RWPE2 (cell line): ENCODE measurements around the gene AKAP11.

Experiments used
- ATAC-seq: fragments of 200-7000 bp; cut with Tn5 transposase; 3 replicates; pipeline ENCODE4 v1.9.1; 2021; ENCODE audit warnings: low read depth
- DNase-seq: peaks from one replicate; pipeline ENCODE4 v3.0.0-alpha.2; 2020; ENCODE audit warnings: low spot score
- H3K27ac ChIP-seq: fragments of 450-650 bp; 2 replicates; pipeline ENCODE4 v1.5.1; 2017; ENCODE audit warnings: mild to moderate bottlenecking; ENCODE audit not compliant: poor library complexity, severe bottlenecking
- H3K27me3 ChIP-seq: fragments of 250-450 bp; sonication (Bioruptor Pico); 2 replicates; pipeline ENCODE4 v1.5.1; 2021; ENCODE audit warnings: mild to moderate bottlenecking, moderate library complexity; ENCODE audit not compliant: insufficient read depth, poor library complexity, severe bottlenecking
- H3K36me3 ChIP-seq: fragments of 250-450 bp; sonication (Bioruptor Pico); 2 replicates; pipeline ENCODE4 v1.5.1; 2020; ENCODE audit warnings: low read depth, mild to moderate bottlenecking, moderate library complexity
- H3K4me1 ChIP-seq: fragments of 250-450 bp; sonication (Bioruptor Pico); 2 replicates; pipeline ENCODE4 v1.5.1; 2021; ENCODE audit warnings: mild to moderate bottlenecking, moderate library complexity; ENCODE audit not compliant: insufficient read depth, poor library complexity, severe bottlenecking
- H3K4me3 ChIP-seq: fragments of 250-450 bp; sonication (Bioruptor Pico); 2 replicates; pipeline ENCODE4 v1.5.1; 2021; ENCODE audit warnings: mild to moderate bottlenecking, moderate library complexity; ENCODE audit not compliant: severe bottlenecking
- H3K9me3 ChIP-seq: fragments of 250-450 bp; sonication (Bioruptor Pico); 2 replicates; pipeline ENCODE4 v1.5.1; 2021; ENCODE audit warnings: mild to moderate bottlenecking, moderate library complexity; ENCODE audit not compliant: severe bottlenecking
- CTCF ChIP-seq: fragments of 450-650 bp; IDR thresholded peaks from one replicate; pipeline ENCODE4 v1.5.1; 2017; ENCODE audit warnings: mild to moderate bottlenecking, moderate library complexity; ENCODE audit not compliant: poor library complexity, severe bottlenecking

Gene AKAP11

GRCh38 chr13:42275506-42275905, 3.6 kb downstream of the AKAP11 start:
- no peak for TF ChIP-seq CTCF
- Histone ChIP-seq H3K4me1 (peaks cover 10% of the 10 kb centered on the region), H3K27me3 (no peaks in the 10 kb centered on the region), H3K4me3 (no peak overlapping the region), H3K9me3 (no peaks in the 10 kb centered on the region), H3K27ac (no peak overlapping the region), H3K36me3 (no peaks in the 10 kb centered on the region; the same call in 1 of the 2 replicates)
- DNase-seq (no peak), ATAC-seq (no peak)

- TF ChIP-seq CTCF: no peak
- DNase-seq (no peak), ATAC-seq (no peak)
- Histone ChIP-seq H3K9me3 (no peaks in the 10 kb centered on the region), H3K27me3 (no peaks in the 10 kb centered on the region), H3K4me3 (no peak overlapping the region), H3K36me3 (no peaks in the 10 kb centered on the region; the same call in none of the 2 replicates), H3K27ac (no peak overlapping the region), H3K4me1 (peaks cover 10% of the 10 kb centered on the region)
Observed at GRCh38 chr13:42276683-42277082, 4.7 kb downstream of the AKAP11 start.

- no peak overlapping the region for H3K4me3 ChIP-seq
- H3K9me3 ChIP-seq: no peaks in the 10 kb centered on the region
- H3K27me3 ChIP-seq: no peaks in the 10 kb centered on the region
- TF ChIP-seq CTCF: no peak
- no peak overlapping the region for H3K27ac ChIP-seq
- ATAC-seq (no peak), DNase-seq (no peak)
- no peaks in the 10 kb centered on the region; the same call in none of the 2 replicates for H3K36me3 ChIP-seq
- H3K4me1 ChIP-seq: peaks cover 10% of the 10 kb centered on the region
Observed at GRCh38 chr13:42277618-42278276, 5.8 kb downstream of the AKAP11 start.

GRCh38 chr13:42279080-42279479, 7.1 kb downstream of the AKAP11 start:
- DNase-seq (no peak), ATAC-seq (no peak)
- TF ChIP-seq CTCF: no peak
- Histone ChIP-seq H3K27me3 (no peaks in the 10 kb centered on the region), H3K9me3 (no peaks in the 10 kb centered on the region), H3K27ac (no peak overlapping the region), H3K4me1 (no peaks in the 10 kb centered on the region), H3K4me3 (no peak overlapping the region), H3K36me3 (no peaks in the 10 kb centered on the region; the same call in 1 of the 2 replicates)

- Histone ChIP-seq H3K4me1 (no peaks in the 10 kb centered on the region), H3K27me3 (no peaks in the 10 kb centered on the region), H3K27ac (no peak overlapping the region), H3K9me3 (no peaks in the 10 kb centered on the region), H3K36me3 (peaks cover 4% of the 10 kb centered on the region; the same call in 1 of the 2 replicates), H3K4me3 (no peak overlapping the region)
- no peak for TF ChIP-seq CTCF
- DNase-seq (no peak), ATAC-seq (no peak)
Observed at GRCh38 chr13:42279986-42280385, 8.0 kb downstream of the AKAP11 start.
